Left lung (tissue), 10 donors: ENCODE results near the gene PDPN. TPM values are rescaled to one million over a fixed set of nuclear protein-coding genes. Genes with fewer than 3 reads are reported as not detected.

Experiments used
- ATAC-seq: fragments of 200-7000 bp; cut with Tn5 transposase; one replicate; pipeline ENCODE4 v1.9.1; 2020; ENCODE audit warnings: moderate library complexity
- DNase-seq, 4 donors: peaks; one replicate each; pipeline ENCODE4 v3.0.0-alpha.2; 2013 to 2020
- H3K27ac ChIP-seq, 2 donors: fragments of 200-600 bp; sonication (generic) in 1 of 2; one replicate each; pipeline versions ENCODE4 v1.5.0 to v1.8.0; 2020 to 2021
- H3K27me3 ChIP-seq, 2 donors: fragments of 200-600 bp; sonication (generic) in 1 of 2; one replicate each; pipeline versions ENCODE4 v1.5.0 to v1.8.0; 2020 to 2021
- H3K36me3 ChIP-seq, 2 donors: fragments of 200-600 bp; sonication (generic) in 1 of 2; one replicate each; pipeline versions ENCODE4 v1.5.0 to v1.8.0; 2020 to 2021
- H3K4me1 ChIP-seq, 2 donors: fragments of 200-600 bp; one replicate each; pipeline ENCODE4 v1.8.0; 2021
- H3K4me3 ChIP-seq, 2 donors: fragments of 200-600 bp; sonication (generic) in 1 of 2; one replicate each; pipeline versions ENCODE4 v1.5.0 to v1.8.0; 2020 to 2021; ENCODE audit warnings: mild to moderate bottlenecking in 1 of 2
- H3K9me3 ChIP-seq, 2 donors: fragments of 200-600 bp; sonication (generic) in 1 of 2; one replicate each; pipeline versions ENCODE4 v1.5.0 to v1.8.0; 2020 to 2021
- CTCF ChIP-seq, 2 donors: fragments of 200-600 bp; sonication (generic) in 1 of 2; IDR thresholded peaks; one replicate each; pipeline versions ENCODE4 v1.5.0 to v1.8.0; 2021; ENCODE audit warnings: antibody characterized with exemption in 2 of 2
- intact Hi-C, 2 donors: fragments of 100-400 bp; cut with DNase I; formaldehyde crosslinking; loops; one replicate each; pipeline versions ENCODE4 v1.11.2 to v1.14.2; 2022
- polyA plus RNA-seq, 6 donors: library from polyadenylated mRNA; unstranded; fragments of 120-200 nt; gene quantifications; one replicate each; pipeline ENCODE4 v1.2.1, GENCODE V29; 2013; ENCODE audit not compliant: insufficient read length in 6 of 6
- total RNA-seq, 2 donors: library from RNA; stranded (reverse); fragmentation: NEBNext Ultra II Directional; extraction: Animal tissue kit (Norgen Biotek cat#: 25700); gene quantifications; one replicate each; pipeline ENCODE4 v1.2.1, GENCODE V29; 2021
- donor health status: DM: no; HTN: yes; CAD: no.
- donor health status: DM: no; HTN: no; CAD: no.

PDPN gene
- total and polyA plus RNA-seq, 8 donors = 23.6 to 57.6 (median 46.3) TPM

- H3K27me3 ChIP-seq = no peaks in the 10 kb centered on the region
- intact Hi-C loops = no loop called here
- no peak for TF ChIP-seq CTCF (IDR thresholded peaks at IDR 0.05)
- ATAC-seq (no peak), DNase-seq (no peak)
- H3K4me1 ChIP-seq = no peaks in the 10 kb centered on the region
- no peaks in the 10 kb centered on the region for H3K36me3 ChIP-seq
- no peak overlapping the region for H3K27ac ChIP-seq
- H3K4me3 ChIP-seq = no peak overlapping the region
- H3K9me3 ChIP-seq = no peaks in the 10 kb centered on the region
These were observed 34.1 kb downstream of the PDPN start for GRCh38 chr1:13617773-13618172.

GRCh38 chr1:13618483-13618882 lies 34.9 kb downstream of the PDPN start:
- no peak for ATAC-seq
- DNase-seq = no peak
- Histone ChIP-seq H3K27ac (no peak overlapping the region), H3K36me3 (no peaks in the 10 kb centered on the region), H3K27me3 (no peaks in the 10 kb centered on the region), H3K4me1 (no peaks in the 10 kb centered on the region), H3K9me3 (no peaks in the 10 kb centered on the region), H3K4me3 (no peak overlapping the region)
- intact Hi-C loops = no loop called here
- no peak for TF ChIP-seq CTCF (IDR thresholded peaks at IDR 0.05)

- Histone ChIP-seq H3K4me3 (no peak overlapping the region), H3K9me3 (no peaks in the 10 kb centered on the region), H3K4me1 (no peaks in the 10 kb centered on the region), H3K27ac (no peak overlapping the region), H3K27me3 (no peaks in the 10 kb centered on the region), H3K36me3 (no peaks in the 10 kb centered on the region)
- TF ChIP-seq CTCF (IDR thresholded peaks at IDR 0.05) = no peak
- DNase-seq = no peak
- ATAC-seq = peak; percentile 55
- intact Hi-C loops = no loop called here
These were observed 36.3 kb downstream of the PDPN start for GRCh38 chr1:13619909-13620308.

- no peak for DNase-seq
- no peaks in the 10 kb centered on the region for H3K27me3 ChIP-seq
- H3K4me3 ChIP-seq = no peak overlapping the region
- no peak for ATAC-seq
- intact Hi-C loops = no loop called here
- H3K9me3 ChIP-seq = no peaks in the 10 kb centered on the region
- H3K36me3 ChIP-seq = no peaks in the 10 kb centered on the region
- no peak for TF ChIP-seq CTCF (IDR thresholded peaks at IDR 0.05)
- no peaks in the 10 kb centered on the region for H3K4me1 ChIP-seq
- no peak overlapping the region for H3K27ac ChIP-seq
These were observed 37.2 kb downstream of the PDPN start for GRCh38 chr1:13620825-13621224.

- H3K36me3 ChIP-seq = no peaks in the 10 kb centered on the region
- no peak overlapping the region for H3K4me3 ChIP-seq
- DNase-seq (no peak), ATAC-seq (no peak)
- TF ChIP-seq CTCF (IDR thresholded peaks at IDR 0.05) = no peak
- no peaks in the 10 kb centered on the region for H3K27me3 ChIP-seq
- no peaks in the 10 kb centered on the region for H3K4me1 ChIP-seq
- H3K27ac ChIP-seq = no peak overlapping the region
- H3K9me3 ChIP-seq = no peaks in the 10 kb centered on the region
- intact Hi-C loops = no loop called here
These were observed 38.8 kb downstream of the PDPN start for GRCh38 chr1:13622446-13622845.
